HepG2 (cell line): ENCODE results near the gene ANKRD44. TPM values are rescaled to one million over a fixed set of nuclear protein-coding genes. Genes with fewer than 3 reads are reported as not detected.
A peak's percentile ranks its signal among the peaks of the same experiment; 100 is the strongest.

Experiments used
- ATAC-seq: fragments of 200-7000 bp; cut with Tn5 transposase; 3 replicates; pipeline ENCODE4 v1.9.1; 2020; ENCODE audit warnings: mild to moderate bottlenecking, moderate library complexity
- BruUV-seq: library from RNA; stranded (reverse); fragments of 400-500 nt; replicated peaks from 2 replicates; lab custom pipeline; 2021; lab: Mats Ljungman, UMichigan
- CTCF ChIA-PET: fragments of 300-600 bp; formaldehyde crosslinking; extraction: SDS; loops from one replicate; lab custom pipeline; 2021; ENCODE audit warnings: low total read pairs, inconsistent platforms, low intra/inter-chr PET ratio; lab: Yijun Ruan, JAX
- POLR2A ChIA-PET: fragments of 350-600 bp; sonication (Branson Sonifier 250); formaldehyde crosslinking; loops from one replicate; lab custom pipeline; 2020; ENCODE audit warnings: antibody characterized with exemption, inconsistent platforms; lab: Yijun Ruan, JAX
- DNase-seq: peaks from one replicate; pipeline ENCODE4 v3.0.0-alpha.2; 2015; ENCODE audit warnings: low spot score
- FAIRE-seq: peaks from 3 replicates; lab custom pipeline; 2011; peaks lifted over from hg19 to GRCh38; lab: Jason Lieb, UNC
- H2AFZ ChIP-seq: one replicate; pipeline ENCODE4 v1.6.1; 2011; ENCODE audit warnings: low read length, inconsistent platforms
- H3K27ac ChIP-seq: fragments of 300-600 bp; 3 replicates; pipeline ENCODE4 v1.8.0; 2011; ENCODE audit warnings: mixed run types, mild to moderate bottlenecking, mixed read lengths, low read length, inconsistent platforms; ENCODE audit not compliant: insufficient read depth; ENCODE audit errors: extremely low read length
- H3K27me3 ChIP-seq, 2 experiments: fragments of 200-600 bp in 1 of 2; 2 replicates in 1 of 2; 3 replicates in 1 of 2; pipeline versions ENCODE4 v1.6.0 to v1.8.0; 2011; ENCODE audit warnings: low read length in 2 of 2, mild to moderate bottlenecking in 2 of 2, moderate library complexity in 2 of 2, inconsistent platforms in 1 of 2; ENCODE audit not compliant: insufficient read depth in 2 of 2, control insufficient read depth in 1 of 2
- H3K36me3 ChIP-seq, 2 experiments: fragments of 200-600 bp in 1 of 2; replicated peaks in 1 of 2; 2 replicates in 1 of 2; 3 replicates in 1 of 2; pipeline versions ENCODE4 v1.5.1 to v1.8.0; 2011; ENCODE audit warnings: low read length in 2 of 2, inconsistent platforms in 1 of 2; ENCODE audit not compliant: insufficient read depth in 2 of 2, control insufficient read depth in 1 of 2
- H3K4me1 ChIP-seq: 2 replicates; pipeline ENCODE4 v1.5.1; 2012; ENCODE audit warnings: low read length, inconsistent platforms; ENCODE audit not compliant: insufficient read depth
- H3K4me2 ChIP-seq: 2 replicates; pipeline ENCODE4 v1.6.0; 2011; ENCODE audit warnings: low read depth, low read length, inconsistent platforms
- H3K4me3 ChIP-seq, 3 experiments: fragments of 200-600 bp in 1 of 3; sonication (generic), shearing (Covaris generic) in 1 of 3; replicated peaks in 1 of 3; 2 replicates each; pipeline ENCODE4 v1.5.1; 2011 to 2016; ENCODE audit warnings: low read length in 3 of 3, inconsistent platforms in 2 of 3, low read depth in 2 of 3, mild to moderate bottlenecking in 2 of 3, control low read depth in 1 of 3, mixed read lengths in 1 of 3; ENCODE audit not compliant: insufficient read depth in 1 of 3
- H3K79me2 ChIP-seq: one replicate; pipeline ENCODE4 v1.6.1; 2011; ENCODE audit warnings: low read length, inconsistent platforms; ENCODE audit not compliant: insufficient read depth
- H3K9ac ChIP-seq: 2 replicates; pipeline ENCODE4 v1.6.0; 2011; ENCODE audit warnings: mild to moderate bottlenecking, low read depth, low read length, inconsistent platforms; ENCODE audit not compliant: insufficient read depth
- H3K9me3 ChIP-seq: 2 replicates; pipeline ENCODE4 v1.5.1; 2012; ENCODE audit warnings: mild to moderate bottlenecking, low read length
- H4K20me1 ChIP-seq: 2 replicates; pipeline ENCODE4 v1.6.0; 2011; ENCODE audit warnings: inconsistent platforms, mild to moderate bottlenecking, low read length, moderate library complexity; ENCODE audit not compliant: insufficient read depth
- GATA4 ChIP-seq: sonication (generic); IDR thresholded peaks from 2 replicates; pipeline ENCODE4 v1.6.1; 2016; ENCODE audit warnings: antibody characterized with exemption, low read depth, borderline replicate concordance
- JDP2 ChIP-seq: sonication (generic); formaldehyde crosslinking; IDR thresholded peaks from 2 replicates; pipeline ENCODE4 v1.8.1; 2022; ENCODE audit warnings: missing genetic modification reagents, borderline replicate concordance
- KAT2B ChIP-seq: fragments of 150-350 bp; IDR thresholded peaks from 2 replicates; pipeline ENCODE4 v1.6.1; 2014; ENCODE audit warnings: low read depth, low read length, borderline replicate concordance
- MAFF ChIP-seq: IDR thresholded peaks from 2 replicates; pipeline ENCODE4 v1.6.1; 2011; ENCODE audit warnings: low read depth, low read length, improper control_type of control experiment
- PTBP1 ChIP-seq: fragments of 200-400 bp; formaldehyde crosslinking; IDR thresholded peaks from 2 replicates; pipeline ENCODE4 v1.6.1; 2018; ENCODE audit warnings: low read length, low read depth; ENCODE audit not compliant: poor library complexity, severe bottlenecking
- SALL2 ChIP-seq: sonication (generic); formaldehyde crosslinking; IDR thresholded peaks from 2 replicates; pipeline ENCODE4 v1.8.1; 2023; ENCODE audit warnings: mild to moderate bottlenecking, missing genetic modification reagents, inconsistent platforms
- TCF7L2 ChIP-seq: IDR thresholded peaks from 2 replicates; pipeline ENCODE4 v1.6.1; 2011; ENCODE audit warnings: mild to moderate bottlenecking, low read depth, low read length, moderate library complexity
- TEAD3 ChIP-seq: optimal IDR thresholded peaks from 2 replicates; pipeline ENCODE3; 2016; ENCODE audit warnings: borderline replicate concordance
- THYN1 ChIP-seq: sonication (generic); formaldehyde crosslinking; IDR thresholded peaks from 2 replicates; pipeline ENCODE4 v1.8.1; 2023; ENCODE audit warnings: low read depth, mild to moderate bottlenecking, moderate library complexity, missing genetic modification reagents, borderline replicate concordance
- ZNF629 ChIP-seq: sonication (generic); formaldehyde crosslinking; conservative IDR thresholded peaks from 2 replicates; pipeline ENCODE4 v1.5.0; 2020; ENCODE audit warnings: missing genetic modification reagents
- ZNF772 ChIP-seq: sonication (generic); formaldehyde crosslinking; IDR thresholded peaks from 2 replicates; pipeline ENCODE4 v1.5.0; 2020; ENCODE audit warnings: mild to moderate bottlenecking, missing genetic modification reagents
- ZSCAN12 ChIP-seq: sonication (generic); formaldehyde crosslinking; IDR thresholded peaks from 2 replicates; pipeline ENCODE4 v1.9.0; 2021; ENCODE audit warnings: mild to moderate bottlenecking, missing genetic modification reagents
- WGBS: methylation state at CpG from one replicate; pipeline ENCODE4 v1.1.6; 2017; ENCODE audit warnings: low lambda C conversion rate; 5-methylcytosine and 5-hydroxymethylcytosine counted together
- in situ Hi-C: cut with HindIII; loops from 2 replicates; pipeline ENCODE4 v1.10.0; 2017; ENCODE audit warnings: low pct_unique_long_range_greater_than_20kb; ENCODE audit not compliant: extremely low pct_ligation_motif_present
- intact Hi-C: fragments of 100-400 bp; cut with micrococcal nuclease; formaldehyde crosslinking; loops from one replicate; pipeline ENCODE4 v1.10.0; 2022; ENCODE audit not compliant: unreplicated experiment
- polyA plus RNA-seq, 8 experiments: library from polyadenylated mRNA; depleted of rRNA in 3 of 8; stranded (reverse) in 7 of 8; unstranded in 1 of 8; fragments of >200 nt; fragmentation: Illumina TruSeq in 4 of 8; extraction: Trizol in 4 of 8; gene quantifications; 2 replicates each; pipeline versions ENCODE4 v1.2.1 to v1.2.3, GENCODE V29; 2011 to 2016; ENCODE audit warnings: low read depth in 4 of 8, missing spikeins in 1 of 8, mixed read lengths in 1 of 8; ENCODE audit not compliant: insufficient read depth in 1 of 8
- total RNA-seq, 5 experiments: library from RNA; depleted of rRNA; stranded (reverse); fragments of >200 nt; fragmentation: Illumina TruSeq; extraction: Trizol; gene quantifications; 2 replicates each; pipeline ENCODE4 v1.2.3, GENCODE V29; 2016; ENCODE audit warnings: low read depth in 1 of 5
- TF ChIP-seq, protein P1 (sequence below): conservative IDR thresholded peaks from 2 replicates; pipeline ENCODE4 v1.6.1; 2018; ENCODE audit warnings: missing genetic modification reagents
- TF ChIP-seq, protein P2 (sequence below): sonication (generic); formaldehyde crosslinking; IDR thresholded peaks from 2 replicates; pipeline ENCODE4 v1.4.0; 2020; ENCODE audit warnings: missing genetic modification reagents, borderline replicate concordance
- TF ChIP-seq, protein P3 (sequence below): sonication (generic); formaldehyde crosslinking; IDR thresholded peaks from 2 replicates; pipeline ENCODE4 v1.8.1; 2023; ENCODE audit warnings: mild to moderate bottlenecking, missing genetic modification reagents
- TF ChIP-seq, protein P4 (sequence below): IDR thresholded peaks from 2 replicates; pipeline ENCODE4 v1.6.1; 2016; ENCODE audit warnings: low read depth, borderline replicate concordance

ANKRD44 gene
- total and polyA plus RNA-seq, 2 of the 13 experiments (the other 11 are each of a cell fraction or from before 2014, with no cell fraction given), result 0.04 to 0.11 TPM

DNA sequence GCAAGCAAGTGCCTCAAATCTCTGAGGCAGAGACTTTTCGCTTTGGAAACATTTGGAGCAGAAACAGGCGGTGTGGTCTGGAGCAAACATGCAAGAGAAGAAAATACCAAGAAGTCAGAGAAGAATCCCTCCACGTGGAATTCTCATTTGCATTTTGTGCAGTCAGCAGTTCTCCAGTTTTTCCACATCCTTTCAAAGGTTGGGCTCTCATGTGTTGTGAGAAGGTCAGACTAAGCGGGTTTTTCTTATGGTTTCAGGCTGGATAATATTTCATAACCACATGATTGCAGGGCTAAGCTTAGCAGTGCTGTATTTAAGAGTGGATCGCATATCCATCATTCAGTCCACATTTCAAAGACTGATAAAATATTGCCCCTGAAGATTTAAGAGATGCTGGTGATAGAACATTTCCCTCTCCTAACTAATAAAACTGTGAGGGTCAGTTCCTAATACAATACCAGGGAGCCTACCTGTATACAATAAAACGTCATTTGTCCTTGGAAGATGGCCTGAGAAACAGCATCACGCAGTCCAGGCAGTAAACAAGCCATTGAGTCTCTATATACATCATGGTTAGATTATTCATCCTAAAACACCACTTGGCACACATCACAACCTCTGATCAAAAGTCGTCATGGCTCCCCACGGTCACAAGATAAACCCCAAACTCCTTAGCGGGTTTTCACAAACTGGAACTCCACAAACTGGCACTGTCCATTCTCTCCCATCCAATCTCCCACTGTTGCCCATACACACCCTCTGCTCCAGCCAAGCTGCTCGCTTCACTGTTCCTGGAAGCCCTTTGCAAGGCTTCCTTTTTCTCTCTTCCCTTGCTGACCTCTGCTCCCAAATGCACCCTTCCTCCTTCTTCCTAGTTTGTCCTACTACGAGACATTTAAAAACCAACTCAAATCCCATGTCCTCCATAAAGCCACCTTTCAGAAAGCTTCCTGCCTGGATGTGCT lies 31.5 kb downstream of the ANKRD44 start (continued):
- no peak for TF ChIP-seq SALL2
- no peak for TF ChIP-seq THYN1 (CRISPR knock-in tag)
- TF ChIP-seq MAFF, result peak; percentile 88
- TF ChIP-seq PTBP1, result no peak
- TF ChIP-seq ZNF772 (CRISPR knock-in tag), result no peak
- no peak for TF ChIP-seq TEAD3 (CRISPR knock-in tag)
- no peak for TF ChIP-seq ZSCAN12 (CRISPR knock-in tag)
- TF ChIP-seq ZNF629 (CRISPR knock-in tag), result no peak
- TF ChIP-seq, protein P1, sequence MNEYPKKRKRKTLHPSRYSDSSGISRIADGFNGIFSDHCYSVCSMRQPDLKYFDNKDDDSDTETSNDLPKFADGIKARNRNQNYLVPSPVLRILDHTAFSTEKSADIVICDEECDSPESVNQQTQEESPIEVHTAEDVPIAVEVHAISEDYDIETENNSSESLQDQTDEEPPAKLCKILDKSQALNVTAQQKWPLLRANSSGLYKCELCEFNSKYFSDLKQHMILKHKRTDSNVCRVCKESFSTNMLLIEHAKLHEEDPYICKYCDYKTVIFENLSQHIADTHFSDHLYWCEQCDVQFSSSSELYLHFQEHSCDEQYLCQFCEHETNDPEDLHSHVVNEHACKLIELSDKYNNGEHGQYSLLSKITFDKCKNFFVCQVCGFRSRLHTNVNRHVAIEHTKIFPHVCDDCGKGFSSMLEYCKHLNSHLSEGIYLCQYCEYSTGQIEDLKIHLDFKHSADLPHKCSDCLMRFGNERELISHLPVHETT, result no peak
- TF ChIP-seq KAT2B, result no peak

DNA sequence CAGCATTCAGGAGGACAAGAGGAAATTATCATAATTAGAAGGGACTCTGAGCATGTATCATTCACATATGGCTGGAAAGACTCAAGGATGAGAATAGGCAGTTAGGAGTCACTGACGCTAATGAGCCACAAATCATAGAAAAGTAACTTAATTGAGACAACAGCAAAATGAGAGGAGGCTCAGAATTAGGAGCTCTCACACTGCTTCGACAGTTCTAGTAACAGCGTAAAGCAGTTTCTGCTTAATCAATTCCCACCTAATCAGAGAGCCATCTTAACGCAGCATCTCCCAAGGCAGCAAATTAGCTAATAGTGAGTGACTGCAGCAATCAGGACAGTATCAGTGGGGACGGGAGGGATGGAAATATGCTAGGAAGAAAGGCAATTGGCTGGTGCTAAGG lies 32.8 kb downstream of the ANKRD44 start:
- Histone ChIP-seq H4K20me1 (no peaks in the 10 kb centered on the region), H3K36me3 (no peaks in the 10 kb centered on the region), H3K9me3 (no peaks in the 10 kb centered on the region), H3K27me3 (peaks cover 1 to 19% of the 10 kb centered on the region in 2 experiments; a peak in 4 of 5 replicates), H3K4me1 (no peaks in the 10 kb centered on the region), H3K27ac (no peak overlapping the region), H2AFZ (no peak overlapping the region), H3K9ac (no peak overlapping the region), H3K4me2 (no peak overlapping the region), H3K4me3 (no peak overlapping the region), H3K79me2 (no peaks in the 10 kb centered on the region)
- 24% methylated on average over 5 of the region's 5 CpGs for WGBS
- ChIA-PET CTCF (no interaction called here), POLR2A (no interaction called here)
- no TSS peak for BruUV-seq
- ATAC-seq, result no peak
- intact Hi-C loops (no loop called here), in situ Hi-C loops (no loop called here)
- DNase-seq, result no peak
- FAIRE-seq, result no peak
- TF ChIP-seq, protein P2, sequence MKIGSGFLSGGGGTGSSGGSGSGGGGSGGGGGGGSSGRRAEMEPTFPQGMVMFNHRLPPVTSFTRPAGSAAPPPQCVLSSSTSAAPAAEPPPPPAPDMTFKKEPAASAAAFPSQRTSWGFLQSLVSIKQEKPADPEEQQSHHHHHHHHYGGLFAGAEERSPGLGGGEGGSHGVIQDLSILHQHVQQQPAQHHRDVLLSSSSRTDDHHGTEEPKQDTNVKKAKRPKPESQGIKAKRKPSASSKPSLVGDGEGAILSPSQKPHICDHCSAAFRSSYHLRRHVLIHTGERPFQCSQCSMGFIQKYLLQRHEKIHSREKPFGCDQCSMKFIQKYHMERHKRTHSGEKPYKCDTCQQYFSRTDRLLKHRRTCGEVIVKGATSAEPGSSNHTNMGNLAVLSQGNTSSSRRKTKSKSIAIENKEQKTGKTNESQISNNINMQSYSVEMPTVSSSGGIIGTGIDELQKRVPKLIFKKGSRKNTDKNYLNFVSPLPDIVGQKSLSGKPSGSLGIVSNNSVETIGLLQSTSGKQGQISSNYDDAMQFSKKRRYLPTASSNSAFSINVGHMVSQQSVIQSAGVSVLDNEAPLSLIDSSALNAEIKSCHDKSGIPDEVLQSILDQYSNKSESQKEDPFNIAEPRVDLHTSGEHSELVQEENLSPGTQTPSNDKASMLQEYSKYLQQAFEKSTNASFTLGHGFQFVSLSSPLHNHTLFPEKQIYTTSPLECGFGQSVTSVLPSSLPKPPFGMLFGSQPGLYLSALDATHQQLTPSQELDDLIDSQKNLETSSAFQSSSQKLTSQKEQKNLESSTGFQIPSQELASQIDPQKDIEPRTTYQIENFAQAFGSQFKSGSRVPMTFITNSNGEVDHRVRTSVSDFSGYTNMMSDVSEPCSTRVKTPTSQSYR (CRISPR knock-in tag), result no peak
- TF ChIP-seq GATA4, result no peak
- TF ChIP-seq, protein P3, sequence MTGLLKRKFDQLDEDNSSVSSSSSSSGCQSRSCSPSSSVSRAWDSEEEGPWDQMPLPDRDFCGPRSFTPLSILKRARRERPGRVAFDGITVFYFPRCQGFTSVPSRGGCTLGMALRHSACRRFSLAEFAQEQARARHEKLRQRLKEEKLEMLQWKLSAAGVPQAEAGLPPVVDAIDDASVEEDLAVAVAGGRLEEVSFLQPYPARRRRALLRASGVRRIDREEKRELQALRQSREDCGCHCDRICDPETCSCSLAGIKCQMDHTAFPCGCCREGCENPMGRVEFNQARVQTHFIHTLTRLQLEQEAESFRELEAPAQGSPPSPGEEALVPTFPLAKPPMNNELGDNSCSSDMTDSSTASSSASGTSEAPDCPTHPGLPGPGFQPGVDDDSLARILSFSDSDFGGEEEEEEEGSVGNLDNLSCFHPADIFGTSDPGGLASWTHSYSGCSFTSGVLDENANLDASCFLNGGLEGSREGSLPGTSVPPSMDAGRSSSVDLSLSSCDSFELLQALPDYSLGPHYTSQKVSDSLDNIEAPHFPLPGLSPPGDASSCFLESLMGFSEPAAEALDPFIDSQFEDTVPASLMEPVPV (CRISPR knock-in tag), result no peak
- TF ChIP-seq, protein P4, sequence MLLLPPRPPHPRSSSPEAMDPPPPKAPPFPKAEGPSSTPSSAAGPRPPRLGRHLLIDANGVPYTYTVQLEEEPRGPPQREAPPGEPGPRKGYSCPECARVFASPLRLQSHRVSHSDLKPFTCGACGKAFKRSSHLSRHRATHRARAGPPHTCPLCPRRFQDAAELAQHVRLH (CRISPR knock-in tag), result no peak
- TF ChIP-seq TCF7L2, result no peak
- TF ChIP-seq JDP2 (CRISPR knock-in tag), result no peak
